Stimulated activated CD4-positive, alpha-beta T cell treated with anti-CD3 and anti-CD28 coated beads, Interleukin-4, amount 100 ng/mL, for 1 hour (primary cell): ENCODE data around the gene FHIT.

Source experiments
- DNase-seq: peaks from one replicate; pipeline ENCODE4 v3.0.0-alpha.2; 2020

Gene FHIT

GRCh38 chr3:60363817-60364216 is 887.4 kb downstream of the FHIT start:
- no peak for DNase-seq

- no peak for DNase-seq
Measured at GRCh38 chr3:60355825-60356224, 895.4 kb downstream of the FHIT start.

GRCh38 chr3:60351481-60351880 is 899.8 kb downstream of the FHIT start:
- no peak for DNase-seq

GRCh38 chr3:60344340-60344739 is 906.9 kb downstream of the FHIT start:
- no peak for DNase-seq

GRCh38 chr3:60343831-60344230 is 907.4 kb downstream of the FHIT start:
- no peak for DNase-seq

GRCh38 chr3:60339304-60339703 is 911.9 kb downstream of the FHIT start:
- no peak for DNase-seq

- DNase-seq = no peak
Measured at GRCh38 chr3:60337421-60337820, 913.8 kb downstream of the FHIT start.

- DNase-seq = no peak
Measured at GRCh38 chr3:60336061-60336460, 915.2 kb downstream of the FHIT start.

- DNase-seq = no peak
Measured at GRCh38 chr3:60333710-60334109, 917.5 kb downstream of the FHIT start.

GRCh38 chr3:60330107-60330506 is 921.1 kb downstream of the FHIT start:
- DNase-seq = no peak

- no peak for DNase-seq
Measured at GRCh38 chr3:60325610-60326170, 925.6 kb downstream of the FHIT start.

- no peak for DNase-seq
Measured at GRCh38 chr3:60323651-60324050, 927.6 kb downstream of the FHIT start.

- no peak for DNase-seq
Measured at GRCh38 chr3:60323180-60323579, 928.1 kb downstream of the FHIT start.

GRCh38 chr3:60322298-60322856 is 928.9 kb downstream of the FHIT start:
- no peak for DNase-seq

- DNase-seq = no peak
Measured at GRCh38 chr3:60319179-60319858, 931.9 kb downstream of the FHIT start.

GRCh38 chr3:60316121-60316797 is 935.0 kb downstream of the FHIT start:
- no peak for DNase-seq

- no peak for DNase-seq
Measured at GRCh38 chr3:60313951-60314461, 937.2 kb downstream of the FHIT start.

- DNase-seq = no peak
Measured at GRCh38 chr3:60313231-60313798, 937.9 kb downstream of the FHIT start.

GRCh38 chr3:60309539-60310268 is 941.5 kb downstream of the FHIT start:
- DNase-seq = no peak

- no peak for DNase-seq
Measured at GRCh38 chr3:60308808-60309207, 942.4 kb downstream of the FHIT start.

- DNase-seq = no peak
Measured at GRCh38 chr3:60307562-60308199, 943.6 kb downstream of the FHIT start.

- DNase-seq = no peak
Measured at GRCh38 chr3:60304112-60304511, 947.1 kb downstream of the FHIT start.
